Cardiac septum (tissue), 1 donor: ENCODE results near the gene AKAP11. TPM values are rescaled to one million over a fixed set of nuclear protein-coding genes. Genes with fewer than 3 reads are reported as not detected.
"Not testable (repeated sequence)": the region's sequence is repeated elsewhere in the genome, so short reads cannot be mapped to it uniquely, and the experiment has no call there.

Source experiments
- DNase-seq: peaks from one replicate; pipeline ENCODE4 v3.0.0-alpha.2; 2020; ENCODE audit warnings: low spot score
- intact Hi-C: fragments of 100-400 bp; cut with DNase I; formaldehyde crosslinking; loops from one replicate; pipeline ENCODE4 v1.14.0; 2022
- long read RNA-seq: library from polyadenylated mRNA; unstranded; transcript quantifications from one replicate; pipeline ENCODE4 v2.0.0, GENCODE V29; 2021
- total RNA-seq: library from RNA; stranded (reverse); fragmentation: NEBNext Ultra II Directional; extraction: Animal tissue kit (Norgen Biotek cat#: 25700); gene quantifications from one replicate; pipeline ENCODE4 v1.2.1, GENCODE V29; 2021
- donor health status: DM: no; HTN: no; CAD: no.

Gene AKAP11, protein sequence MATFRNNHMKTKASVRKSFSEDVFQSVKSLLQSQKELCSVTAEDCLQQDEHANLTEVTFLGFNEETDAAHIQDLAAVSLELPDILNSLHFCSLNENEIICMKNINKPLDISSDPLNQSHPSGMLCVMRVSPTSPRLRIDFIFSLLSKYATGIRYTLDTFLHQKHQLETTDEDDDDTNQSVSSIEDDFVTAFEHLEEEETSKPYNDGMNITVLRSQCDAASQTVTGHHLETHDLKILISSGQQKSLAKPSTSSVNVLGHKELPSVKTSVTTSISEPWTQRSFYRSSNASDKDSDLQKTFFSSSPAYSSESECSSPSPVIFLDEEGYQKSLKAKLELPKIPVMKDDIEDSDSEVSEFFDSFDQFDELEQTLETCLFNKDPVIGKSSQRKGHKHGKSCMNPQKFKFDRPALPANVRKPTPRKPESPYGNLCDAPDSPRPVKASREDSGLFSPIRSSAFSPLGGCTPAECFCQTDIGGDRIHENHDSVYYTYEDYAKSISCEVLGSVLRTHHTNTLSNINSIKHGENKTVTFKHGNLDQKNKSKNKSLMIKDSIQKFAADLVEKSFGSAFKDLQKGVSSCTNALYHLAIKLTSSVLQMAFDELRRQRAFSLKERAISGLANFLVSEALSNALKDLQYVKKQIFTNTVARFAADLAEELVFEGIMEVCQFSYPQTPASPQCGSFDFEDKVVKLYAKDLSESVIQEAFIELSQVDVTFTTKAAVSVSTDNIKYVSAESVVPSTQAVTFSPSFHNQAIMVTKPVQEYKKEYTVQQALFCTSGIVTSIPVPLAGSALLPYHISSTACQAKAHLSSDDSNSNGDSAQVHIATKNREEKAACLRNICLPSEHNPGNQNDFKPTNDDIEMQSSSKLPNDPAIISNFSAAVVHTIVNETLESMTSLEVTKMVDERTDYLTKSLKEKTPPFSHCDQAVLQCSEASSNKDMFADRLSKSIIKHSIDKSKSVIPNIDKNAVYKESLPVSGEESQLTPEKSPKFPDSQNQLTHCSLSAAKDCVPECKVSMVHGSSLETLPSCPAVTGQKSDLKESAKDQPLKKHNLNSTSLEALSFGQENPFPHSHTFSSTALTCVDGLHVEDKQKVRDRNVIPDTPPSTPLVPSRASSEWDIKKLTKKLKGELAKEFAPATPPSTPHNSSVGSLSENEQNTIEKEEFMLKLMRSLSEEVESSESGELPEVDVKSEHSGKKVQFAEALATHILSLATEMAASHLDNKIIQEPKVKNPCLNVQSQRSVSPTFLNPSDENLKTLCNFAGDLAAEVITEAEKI (N-terminal part only)
- total RNA-seq: 30.6 TPM
- long read RNA-seq, partial matches to known transcripts: 1 of 7 reads
- long read RNA-seq, other reads (novel, unspliced or antisense): 6 of 7 reads

DNA sequence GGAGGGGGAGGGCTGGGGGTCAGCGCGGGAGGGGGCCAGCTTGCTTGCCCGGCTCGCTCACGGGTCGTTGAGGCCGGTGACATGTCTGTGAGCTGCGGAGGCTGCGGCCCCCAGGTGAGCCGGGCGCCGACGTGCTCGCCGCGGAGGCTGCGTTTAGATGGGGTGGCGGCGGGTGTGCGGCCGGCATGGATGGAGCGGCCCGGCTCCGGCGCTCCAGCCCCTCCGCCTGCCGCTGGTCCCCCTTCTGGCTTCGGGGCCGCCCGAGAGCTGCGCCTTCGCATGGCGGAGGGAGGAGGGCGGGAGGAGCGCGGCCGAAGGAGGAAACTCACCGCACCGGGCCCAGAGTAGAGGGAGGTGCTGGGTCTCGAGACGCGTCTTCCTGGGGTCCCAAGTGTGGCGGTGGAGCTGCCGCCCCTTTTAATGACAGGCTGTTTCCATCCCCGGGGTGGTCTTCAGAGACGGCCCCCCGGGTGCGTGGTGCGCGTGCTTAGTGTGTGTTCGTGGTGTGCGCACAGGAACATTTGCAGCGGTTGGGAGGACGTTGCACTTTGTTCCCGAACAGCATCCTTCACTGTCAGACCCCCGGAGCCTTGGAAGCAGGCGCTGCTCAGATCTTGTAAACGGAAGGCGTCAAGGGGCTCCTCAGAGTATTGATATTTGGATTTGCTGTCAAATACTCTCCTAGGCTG, at the start of gene AKAP11:
AKAP11 (plus strand) TSS at position 38 of the 689 bp plus-strand sequence. CDS start 14,197 bp downstream, outside the sequence.
- intact Hi-C loops: no loop called here
- DNase-seq: no peak

DNA sequence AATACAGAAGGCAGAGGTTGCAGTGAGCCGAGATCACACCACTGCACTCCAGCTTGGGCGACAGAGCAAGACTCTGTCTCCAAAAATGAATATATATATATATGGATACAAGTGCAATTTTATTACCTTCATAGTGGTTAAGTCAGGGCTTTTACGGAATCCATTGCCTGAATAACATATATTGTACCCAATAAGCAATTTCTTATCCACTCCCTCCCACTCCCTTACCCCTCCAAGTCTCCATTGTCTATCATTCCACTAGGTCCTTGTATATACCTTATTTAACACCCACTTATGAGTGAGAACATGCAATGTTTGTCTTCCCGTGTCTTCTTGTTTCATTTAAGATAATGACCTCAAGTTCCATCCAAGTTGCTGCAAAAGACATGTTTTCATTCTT, 48.3 kb upstream of the AKAP11 start:
- no peak for DNase-seq
- intact Hi-C loops: no loop called here

DNA sequence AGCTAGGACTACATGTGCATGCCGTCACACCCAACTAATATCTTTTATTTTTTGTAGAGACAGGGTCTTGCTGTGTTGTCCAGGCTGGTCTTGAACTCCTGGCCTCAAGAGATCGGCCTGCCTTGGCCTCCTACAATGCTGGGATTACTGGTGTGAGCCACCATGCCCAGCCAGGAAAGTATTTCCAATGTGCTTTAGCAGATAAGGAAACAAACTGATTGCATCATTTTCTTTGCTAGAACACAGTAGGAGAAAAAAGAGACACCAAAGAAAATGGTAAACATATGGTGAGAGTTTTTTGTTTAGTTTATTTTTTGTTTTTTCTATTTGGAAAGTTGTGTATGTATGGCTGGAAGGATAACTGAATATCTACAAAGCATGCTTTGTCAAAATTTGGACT, 46.9 kb upstream of the AKAP11 start:
- DNase-seq: no peak
- intact Hi-C loops: no loop called here

DNA sequence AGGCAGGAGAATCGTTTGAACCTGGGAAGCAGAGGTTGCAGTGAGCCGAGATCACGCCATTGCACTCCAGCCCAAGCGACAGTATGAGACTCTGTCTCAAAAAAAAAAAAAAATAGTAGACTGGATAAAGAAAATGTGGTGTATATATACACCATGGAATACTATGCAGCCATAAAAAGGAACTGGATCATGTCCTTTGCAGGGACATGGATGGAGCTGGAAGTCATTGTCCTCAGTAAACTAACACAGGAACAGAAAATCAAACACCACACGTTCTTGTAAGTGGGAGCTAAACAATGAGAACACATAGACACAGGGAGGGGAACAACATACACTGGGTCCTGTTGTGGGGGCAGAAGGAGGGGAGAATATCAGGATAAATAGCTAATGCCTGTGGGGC, 45.2 kb upstream of the AKAP11 start:
- intact Hi-C loops, DNase-seq: not testable (repeated sequence)

DNA sequence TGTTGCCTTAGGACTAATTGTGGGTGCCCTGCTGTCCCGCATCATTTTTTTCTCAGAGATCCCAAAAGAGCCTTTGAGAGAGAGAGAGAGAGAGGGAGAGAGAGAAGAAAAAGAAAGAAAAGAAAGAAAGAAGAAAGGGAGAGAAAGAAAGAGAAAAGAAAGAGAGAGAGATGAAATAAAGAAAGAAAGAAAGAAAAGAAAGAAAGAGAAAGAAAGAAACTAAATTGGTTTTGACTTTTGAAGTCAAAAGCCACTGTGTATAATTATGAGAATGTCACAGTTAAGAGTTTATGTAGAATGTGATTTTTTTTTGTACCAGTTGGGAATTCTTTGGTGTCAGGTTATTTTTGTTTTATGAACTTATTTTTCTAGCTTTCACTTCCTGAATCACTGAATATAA, 43.4 kb upstream of the AKAP11 start:
- no peak for DNase-seq
- intact Hi-C loops: no loop called here

DNA sequence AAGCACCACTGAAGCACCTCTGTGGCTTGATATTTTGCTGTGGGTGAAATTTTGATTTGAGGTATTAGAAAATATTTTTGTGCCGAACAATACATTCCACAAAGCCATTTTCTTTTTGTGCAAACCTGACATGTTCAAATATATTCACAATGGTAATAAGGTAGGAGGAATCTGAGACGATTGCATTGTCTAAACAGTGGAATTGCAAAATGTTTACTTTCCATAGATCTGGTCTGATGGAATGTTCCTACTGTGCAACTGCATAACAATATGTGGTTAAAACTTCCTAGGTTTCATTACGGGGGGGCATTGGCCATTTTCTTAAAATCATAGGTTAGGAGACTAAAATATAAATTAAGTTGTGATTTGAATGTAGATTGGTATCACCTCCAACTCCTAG, 42.7 kb upstream of the AKAP11 start:
- intact Hi-C loops: no loop called here

DNA sequence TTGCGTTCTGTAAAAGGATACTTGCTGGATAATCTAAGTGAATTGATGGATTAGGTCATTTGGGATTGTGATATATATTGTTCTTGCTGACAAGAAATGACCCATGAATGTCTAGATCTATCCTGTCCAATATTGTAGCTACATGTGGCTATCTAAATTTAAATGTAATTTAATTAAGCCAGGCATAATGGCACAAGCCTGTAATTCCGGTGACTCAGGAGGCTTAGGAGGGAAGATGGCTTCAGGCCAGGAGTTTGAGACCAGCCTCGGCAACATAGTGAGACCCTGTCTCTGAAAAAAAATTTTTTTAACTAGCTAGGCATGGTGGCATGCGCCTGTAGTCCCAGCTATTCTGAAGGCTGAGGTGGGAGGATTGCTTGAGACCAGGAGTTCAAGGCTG, 39.3 kb upstream of the AKAP11 start:
- intact Hi-C loops: no loop called here
- no peak for DNase-seq

More for the DNA sequence above, 42.7 kb upstream of the AKAP11 start:
- DNase-seq: no peak

DNA sequence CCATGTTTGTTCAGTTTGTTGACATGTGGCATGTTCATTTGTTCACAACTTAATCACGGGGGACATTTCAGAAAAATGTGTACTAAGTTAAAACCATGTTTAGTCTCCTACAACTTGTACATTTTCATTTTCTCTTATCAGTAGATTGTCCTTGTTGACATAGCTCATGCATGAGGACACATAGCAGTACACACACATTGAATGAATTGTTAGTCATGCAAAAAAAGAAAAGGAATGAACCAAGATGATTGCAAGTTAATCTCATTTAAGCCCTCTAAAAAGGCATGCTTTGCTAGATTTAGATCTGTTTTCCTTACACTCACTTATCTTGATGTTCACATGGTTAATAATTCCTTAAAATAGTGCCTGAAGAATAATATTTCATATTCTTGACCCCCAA, 38.2 kb upstream of the AKAP11 start:
- intact Hi-C loops: no loop called here
- no peak for DNase-seq

DNA sequence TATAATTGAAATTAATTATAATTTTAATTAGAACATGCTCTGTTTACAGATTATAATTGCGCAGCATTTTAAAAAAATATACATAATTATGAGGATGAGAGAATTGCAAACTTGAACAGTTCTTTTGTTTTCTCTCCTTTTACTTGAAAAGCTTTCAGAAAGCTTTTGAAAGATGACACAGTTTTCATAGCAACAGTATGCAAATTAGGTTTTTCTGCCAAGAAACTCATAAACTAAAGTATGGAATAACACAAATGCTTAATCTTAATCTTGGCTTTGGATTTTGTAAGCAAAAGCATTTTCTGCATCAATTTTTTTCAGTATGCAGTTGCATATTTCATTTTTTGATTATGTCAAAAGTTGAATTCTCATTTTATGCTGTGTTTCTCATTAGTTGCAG, 32.8 kb upstream of the AKAP11 start:
- DNase-seq: no peak
- intact Hi-C loops: no loop called here

DNA sequence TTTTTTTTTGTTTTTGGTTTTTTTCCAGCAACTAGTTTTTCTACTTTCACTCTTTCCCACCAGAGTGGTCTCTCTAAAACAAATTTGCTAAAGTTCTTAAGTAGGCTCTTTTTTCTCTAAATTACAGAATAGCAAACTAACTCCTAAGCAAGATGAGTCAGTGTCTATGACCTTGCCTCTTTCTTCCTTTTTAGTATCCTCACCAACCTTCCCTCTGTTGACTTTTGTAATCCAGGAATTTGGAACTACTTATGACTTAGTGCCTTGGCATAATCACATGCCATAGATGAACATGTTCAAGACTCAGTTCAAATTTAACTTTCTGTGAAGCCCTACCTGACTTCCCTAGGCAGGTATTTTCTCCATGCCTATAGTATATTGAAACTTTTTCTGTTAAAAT, 32.3 kb upstream of the AKAP11 start:
- intact Hi-C loops: no loop called here
- DNase-seq: no peak

DNA sequence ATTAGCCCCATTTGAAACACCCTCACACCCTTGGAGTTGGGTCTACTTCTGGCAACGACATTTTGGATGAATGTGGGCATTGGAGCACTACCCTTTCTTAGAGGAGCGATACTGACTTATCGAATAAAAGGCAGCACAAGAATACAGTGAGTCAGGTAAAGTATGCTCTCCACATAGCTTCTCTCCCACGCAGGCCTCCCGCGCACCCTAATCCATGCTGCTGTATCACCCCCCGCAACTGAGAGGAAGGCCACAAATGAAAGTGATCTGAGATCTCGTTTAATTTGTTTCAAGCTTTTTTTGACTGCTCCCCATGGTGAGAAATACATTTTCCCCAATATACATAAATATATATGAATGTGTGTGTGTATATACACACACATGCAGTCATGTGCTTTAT, 25.4 kb upstream of the AKAP11 start:
- DNase-seq: no peak
- intact Hi-C loops: no loop called here

DNA sequence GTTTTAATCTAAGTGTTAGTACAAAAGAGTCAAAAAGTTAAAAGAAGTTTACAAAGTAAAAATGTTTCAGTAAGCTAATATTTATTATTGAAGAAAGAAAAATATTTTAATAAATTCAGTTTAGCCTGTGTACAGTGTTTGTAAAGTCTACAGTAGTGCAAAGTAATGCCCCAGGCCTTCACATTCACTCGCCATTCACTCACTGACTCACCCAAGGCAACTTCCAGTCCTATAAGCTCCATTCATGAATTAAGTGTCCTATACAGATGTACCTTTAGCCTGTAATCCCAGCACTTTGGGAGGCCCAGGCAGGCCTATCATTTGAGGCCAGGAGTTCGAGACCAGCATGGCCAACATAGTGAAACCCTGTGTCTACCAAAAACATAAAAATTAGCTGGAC, 24.1 kb upstream of the AKAP11 start:
- no peak for DNase-seq
- intact Hi-C loops: no loop called here

DNA sequence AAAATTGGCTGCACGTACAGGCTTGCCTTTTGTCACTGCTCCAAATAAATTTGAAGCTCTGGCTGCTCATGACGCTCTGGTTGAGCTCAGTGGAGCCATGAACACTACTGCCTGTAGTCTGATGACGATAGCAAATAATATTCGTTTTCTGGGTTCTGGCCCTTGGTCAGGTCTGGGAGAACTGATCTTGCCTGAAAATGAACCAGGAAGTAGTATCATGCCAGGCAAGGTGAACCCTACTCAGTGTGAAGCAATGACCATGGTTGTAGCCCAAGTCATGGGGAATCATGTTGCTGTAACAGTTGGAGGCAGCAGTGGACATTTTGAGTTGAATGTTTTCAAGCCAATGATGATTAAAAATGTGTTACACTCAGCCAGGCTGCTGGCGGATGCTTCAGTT, 16.1 kb upstream of the AKAP11 start:
- no peak for DNase-seq
- intact Hi-C loops: no loop called here

DNA sequence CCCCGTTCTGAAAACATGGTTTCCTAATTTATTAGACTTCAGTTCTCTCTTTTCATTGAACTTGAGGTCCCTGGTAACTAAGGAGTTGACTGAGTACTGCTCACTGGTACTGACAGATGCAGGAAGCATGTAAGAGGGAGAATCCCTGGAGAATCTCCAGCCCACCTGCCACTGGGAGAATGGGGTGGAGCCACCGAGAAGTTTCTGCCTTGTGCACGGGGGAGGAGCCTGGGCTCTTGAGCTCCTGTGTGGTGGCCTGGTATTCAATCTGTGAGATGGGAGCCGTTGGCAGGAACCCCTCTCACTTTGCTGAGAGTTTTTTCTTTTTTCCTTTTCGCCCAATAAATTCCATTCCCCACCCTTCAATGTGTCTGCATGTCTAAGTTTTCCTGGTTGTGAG, 13.2 kb upstream of the AKAP11 start:
- no peak for DNase-seq
- intact Hi-C loops: no loop called here

DNA sequence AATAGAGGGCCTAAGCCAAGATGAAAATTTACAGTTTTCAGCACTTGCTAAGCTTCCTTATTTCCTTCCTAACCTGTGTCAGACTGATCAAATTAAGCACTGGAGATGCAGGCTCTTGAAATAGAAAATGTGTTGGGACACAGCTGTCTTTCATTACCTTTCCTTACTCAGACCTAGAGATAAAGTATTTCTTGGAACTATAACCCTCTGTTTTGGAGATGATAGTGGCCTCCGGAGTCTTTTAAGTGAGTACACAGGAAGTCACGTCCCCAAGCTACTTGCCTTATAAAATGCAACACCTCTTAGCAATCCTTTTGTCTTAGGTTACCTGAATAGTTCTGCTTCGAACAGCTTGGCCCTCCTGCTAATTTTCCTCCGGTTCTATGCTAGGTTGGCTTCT, 12.4 kb upstream of the AKAP11 start:
- intact Hi-C loops: no loop called here
- DNase-seq: no peak

DNA sequence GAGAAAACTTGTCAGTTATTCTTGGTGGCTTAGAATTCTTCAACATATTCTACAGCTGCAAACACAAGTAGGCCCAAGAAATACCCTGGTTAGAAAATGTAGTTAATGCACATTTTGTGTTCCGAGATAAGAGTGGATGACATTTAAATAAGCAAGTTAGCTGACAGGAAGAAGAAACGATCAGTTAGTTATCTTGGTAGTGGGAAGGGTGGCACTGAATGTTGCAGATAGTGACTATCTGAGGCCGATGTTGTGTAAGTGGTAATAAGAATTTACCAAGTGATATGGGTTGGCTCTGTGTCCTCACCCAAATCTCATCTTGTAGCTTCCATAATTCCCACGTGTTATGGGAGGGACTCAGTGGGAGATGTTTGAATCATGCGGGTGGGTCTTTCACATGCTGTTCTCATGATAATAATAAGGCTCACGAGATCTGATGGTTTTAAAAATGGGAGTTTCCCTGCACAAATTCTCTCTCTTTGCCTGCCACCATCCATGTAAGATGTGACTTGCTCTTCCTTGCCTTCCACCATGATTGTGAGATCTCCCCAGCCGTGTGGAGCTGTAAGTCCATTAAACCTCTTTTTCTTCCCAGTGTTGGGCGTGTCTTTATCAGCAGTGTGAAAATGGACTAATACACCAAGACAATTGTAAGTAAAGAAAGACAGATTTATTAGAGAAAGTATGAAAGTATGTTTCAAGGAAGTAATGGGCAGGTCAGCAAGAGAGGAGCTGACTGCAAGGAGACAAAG, 10.9 kb upstream of the AKAP11 start:
- intact Hi-C loops: no loop called here
- DNase-seq: no peak

DNA sequence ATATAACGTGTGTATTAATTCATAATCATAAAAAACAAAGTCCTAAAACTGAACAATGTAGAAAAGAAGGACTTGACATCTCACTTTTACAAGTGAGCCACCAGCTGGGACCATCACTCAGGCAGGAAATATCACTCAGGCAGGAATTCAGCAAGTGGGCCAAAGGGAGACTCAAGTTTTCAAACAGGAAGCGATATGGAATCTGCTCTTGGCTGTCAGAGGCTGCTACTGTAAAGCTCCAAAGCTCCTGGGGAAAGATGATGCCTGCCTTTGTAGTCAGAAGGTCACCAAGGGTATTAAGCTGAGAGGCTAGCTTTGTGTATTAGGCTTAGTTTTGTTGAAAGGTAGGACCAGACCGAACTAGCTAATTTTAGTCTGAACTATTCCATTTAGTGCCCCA, 5.5 kb upstream of the AKAP11 start:
- intact Hi-C loops: no loop called here
- DNase-seq: no peak

DNA sequence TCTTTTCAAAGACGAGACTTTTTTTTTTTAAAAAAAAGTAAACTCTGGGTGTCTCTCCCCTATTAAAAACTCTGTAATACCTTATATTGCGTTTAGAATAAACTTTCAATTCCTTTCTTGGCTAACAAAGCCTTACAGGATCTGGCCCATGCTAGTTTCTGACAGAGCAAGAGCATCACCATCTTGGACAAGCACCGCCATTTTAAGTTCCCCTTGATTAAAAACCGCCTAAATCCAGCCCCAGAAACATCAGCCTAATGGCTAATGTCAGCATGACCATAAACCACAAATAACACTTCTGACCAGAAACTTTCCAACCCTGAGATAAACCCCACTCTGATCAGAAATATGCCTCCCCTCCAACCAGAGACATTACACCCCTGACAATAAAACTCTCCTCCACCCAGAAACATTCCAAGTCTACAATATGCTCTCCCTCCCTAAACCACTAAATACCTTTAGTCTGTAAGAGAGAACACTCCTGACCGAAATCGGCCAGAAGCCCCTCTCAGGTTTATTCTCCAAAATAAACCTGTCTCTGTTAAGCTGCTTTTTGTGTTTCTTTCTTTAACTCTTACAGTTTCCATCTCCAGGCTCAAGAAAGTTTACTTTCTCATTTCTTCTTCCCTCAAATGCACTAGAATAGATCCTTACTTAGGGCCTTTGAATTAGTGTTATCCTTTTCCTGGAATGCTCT, 1.6 kb upstream of the AKAP11 start:
- intact Hi-C loops: no loop called here
- no peak for DNase-seq
